NCI-H446 (cell line): ENCODE data around the gene NCAPH2.

ENCODE experiments used
- DNase-seq, 2 experiments: peaks; one replicate each; lab custom pipeline; 2025; lab: John Stamatoyannopoulos, UW

Gene NCAPH2

GRCh38 chr22:50490531-50491308, 17.3 kb upstream of the NCAPH2 start:
- no peak for DNase-seq

GRCh38 chr22:50497093-50497492, 10.9 kb upstream of the NCAPH2 start:
- no peak for DNase-seq

GRCh38 chr22:50498322-50498890, 9.6 kb upstream of the NCAPH2 start:
- DNase-seq = peak in 1 of 2 experiments; percentile 78

- no peak for DNase-seq
Measured at GRCh38 chr22:50500452-50500851, 7.6 kb upstream of the NCAPH2 start.

- no peak for DNase-seq
Measured at GRCh38 chr22:50502096-50502495, 5.9 kb upstream of the NCAPH2 start.

GRCh38 chr22:50502628-50503474, 5.2 kb upstream of the NCAPH2 start:
- no peak for DNase-seq

- DNase-seq = no peak
Measured at GRCh38 chr22:50503475-50504145, 4.4 kb upstream of the NCAPH2 start.

- no peak for DNase-seq
Measured at GRCh38 chr22:50504369-50505211, 3.4 kb upstream of the NCAPH2 start.

- DNase-seq = no peak
Measured at GRCh38 chr22:50505276-50505775, 2.7 kb upstream of the NCAPH2 start.

GRCh38 chr22:50505776-50506610, 2.0 kb upstream of the NCAPH2 start:
- DNase-seq = no peak

- DNase-seq = no peak
Measured at GRCh38 chr22:50506611-50507420, 1.2 kb upstream of the NCAPH2 start.

- peak in 1 of 2 experiments; percentile 91 for DNase-seq
Measured at GRCh38 chr22:50507421-50507990, 518 bp upstream of the NCAPH2 start, which contains the start of gene LMF2. TSS of gene LMF2 (minus strand) at chr22:50507702. CDS start at chr22:50507675, 27 bp downstream.

GRCh38 chr22:50508897-50509296, 873 bp downstream of the NCAPH2 start:
- no peak for DNase-seq

- no peak for DNase-seq
Measured at GRCh38 chr22:50513175-50513574, 5.2 kb downstream of the NCAPH2 start.

GRCh38 chr22:50516068-50516467, 8.0 kb downstream of the NCAPH2 start:
- no peak for DNase-seq

- DNase-seq = no peak
Measured at GRCh38 chr22:50516891-50517290, 8.9 kb downstream of the NCAPH2 start.

- DNase-seq = no peak
Measured at GRCh38 chr22:50517495-50518260, 9.7 kb downstream of the NCAPH2 start.

- DNase-seq = no peak
Measured at GRCh38 chr22:50518606-50519005, 10.6 kb downstream of the NCAPH2 start.
